SK-N-SH (cell line): ENCODE results near the gene RBM46.

Source experiments
- EP300 ChIP-seq, 2 experiments: IDR thresholded peaks; 2 replicates each; pipeline versions ENCODE4 v1.4.0 to v1.6.1; 2012; ENCODE audit warnings: borderline replicate concordance in 1 of 2, low read depth in 1 of 2, low read length in 1 of 2
- REST ChIP-seq: IDR thresholded peaks from 2 replicates; pipeline ENCODE4 v1.6.1; 2012; ENCODE audit warnings: mild to moderate bottlenecking, low read depth, low read length, moderate library complexity

DNA sequence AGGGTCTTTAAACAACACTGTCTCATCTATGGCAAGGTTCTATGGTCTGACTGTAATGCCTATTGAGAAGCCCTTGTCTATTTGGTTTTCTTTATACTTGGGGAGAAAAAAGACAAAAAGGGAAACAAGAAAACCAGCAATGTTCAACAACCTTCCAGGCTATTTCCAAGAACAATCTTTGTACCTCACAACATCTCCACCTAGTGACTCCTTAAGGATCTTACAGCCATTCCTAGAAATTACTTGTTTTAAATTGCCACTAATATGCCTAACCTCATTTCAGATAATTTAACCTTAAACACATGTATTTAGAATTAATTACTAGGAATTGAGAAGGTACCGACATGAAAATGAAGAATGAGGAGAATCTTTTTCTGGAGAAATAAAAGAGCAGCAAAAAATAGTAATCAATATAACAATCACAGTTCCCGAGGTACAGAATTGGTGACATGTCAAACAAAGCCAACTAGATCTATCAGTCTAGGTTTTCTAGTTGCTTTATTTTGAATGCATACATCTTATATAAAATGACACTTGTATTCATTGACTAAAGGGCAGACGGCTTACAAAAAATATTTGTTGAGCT is 1.6 kb upstream of the RBM46 start:
- TF ChIP-seq EP300 (IDR thresholded peaks at IDR 0.05; ENCODE audit: borderline replicate concordance in 1 of 2, low read depth in 1 of 2, low read length in 1 of 2), result no peak
- TF ChIP-seq REST, result no peak
